Measurements from ENCODE around the gene RAC2. TPM values are rescaled to one million over a fixed set of nuclear protein-coding genes. Genes with fewer than 3 reads are reported as not detected.

Gene RAC2
- total RNA-seq, 1 experiment from 2014 or later, result 50.5 TPM

GRCh38 chr22:37258005-37258752 is 14.1 kb upstream of the RAC2 start:
- Histone ChIP-seq H3K9me2 (replicated peaks; ENCODE audit: low read length) (no peaks in the 10 kb centered on the region), H3K79me2 (ENCODE audit: low read length) (no peaks in the 10 kb centered on the region), H2AFZ (ENCODE audit: low read length) (no peak overlapping the region), H4K20me1 (ENCODE audit: low read length) (no peaks in the 10 kb centered on the region), H3K4me1 (ENCODE audit: insufficient read depth, low read length) (peaks cover 41% of the 10 kb centered on the region), H3K4me2 (ENCODE audit: low read length) (peak overlapping the region; percentile 73), H3K4me3 (ENCODE audit: low read length) (peak overlapping the region; percentile 15; the same call in 1 of the 2 replicates), H3F3A (ENCODE audit: low read length, unreplicated experiment) (no peaks in the 10 kb centered on the region), H3K36me3 (ENCODE audit: low read depth, low read length) (no peaks in the 10 kb centered on the region), H3K27ac (ENCODE audit: low read length) (peak overlapping the region; percentile 72), H3K9ac (ENCODE audit: low read length) (no peak overlapping the region), H3K9me3 (ENCODE audit: low read length) (no peaks in the 10 kb centered on the region), H3K27me3 (ENCODE audit: low read length) (no peaks in the 10 kb centered on the region)
- TF ChIP-seq EZH2phosphoT487 (IDR thresholded peaks at IDR 0.05; ENCODE audit: borderline replicate concordance, low read length) (no peak), CTCF (conservative IDR thresholded peaks at IDR 0.05; ENCODE audit: low read depth, low read length) (no peak; the same call in 1 of the 2 replicates), EZH2 (IDR thresholded peaks at IDR 0.05; ENCODE audit: low read length, unreplicated experiment) (no peak)
- ChIA-PET CTCF (interaction anchor here (1.1 kb wide), 1 partner anchor 14 kb away, joined by 4 read pairs; the partner anchor contains the start of gene RAC2), POLR2A (ENCODE audit: unreplicated experiment) (no interaction called here)
- ATAC-seq (peak; percentile 70), DNase-seq (peak; percentile 48)
- intact Hi-C loops (cut with micrococcal nuclease), result no loop called here
- BruUV-seq (replicated peaks), result no TSS peak

- DNase-seq, result no peak
- Histone ChIP-seq H3F3A (ENCODE audit: low read length, unreplicated experiment) (no peaks in the 10 kb centered on the region), H3K4me3 (ENCODE audit: low read length) (no peak overlapping the region), H3K36me3 (ENCODE audit: low read depth, low read length) (no peaks in the 10 kb centered on the region), H4K20me1 (ENCODE audit: low read length) (no peaks in the 10 kb centered on the region), H3K79me2 (ENCODE audit: low read length) (no peaks in the 10 kb centered on the region), H3K27me3 (ENCODE audit: low read length) (no peaks in the 10 kb centered on the region), H3K4me1 (ENCODE audit: insufficient read depth, low read length) (peaks cover 41% of the 10 kb centered on the region), H3K9me2 (replicated peaks; ENCODE audit: low read length) (no peaks in the 10 kb centered on the region), H2AFZ (ENCODE audit: low read length) (no peak overlapping the region), H3K4me2 (ENCODE audit: low read length) (no peak overlapping the region), H3K9me3 (ENCODE audit: low read length) (no peaks in the 10 kb centered on the region), H3K9ac (ENCODE audit: low read length) (no peak overlapping the region), H3K27ac (ENCODE audit: low read length) (no peak overlapping the region)
- no TSS peak for BruUV-seq (replicated peaks)
- TF ChIP-seq CTCF (conservative IDR thresholded peaks at IDR 0.05; ENCODE audit: low read depth, low read length), result no peak
- TF ChIP-seq EZH2 (IDR thresholded peaks at IDR 0.05; ENCODE audit: low read length, unreplicated experiment), result no peak
- no peak for TF ChIP-seq EZH2phosphoT487 (IDR thresholded peaks at IDR 0.05; ENCODE audit: borderline replicate concordance, low read length)
- POLR2A ChIA-PET (ENCODE audit: unreplicated experiment), result no interaction called here
- intact Hi-C loops (cut with micrococcal nuclease), result no loop called here
- CTCF ChIA-PET, result no interaction called here
- ATAC-seq, result no peak
Measured at GRCh38 chr22:37256075-37256726, 12.1 kb upstream of the RAC2 start.

- H2AFZ ChIP-seq (ENCODE audit: low read length), result no peak overlapping the region
- H4K20me1 ChIP-seq (ENCODE audit: low read length), result no peaks in the 10 kb centered on the region
- H3K79me2 ChIP-seq (ENCODE audit: low read length), result no peaks in the 10 kb centered on the region
- H3K4me2 ChIP-seq (ENCODE audit: low read length), result no peak overlapping the region
- CTCF ChIA-PET, result no interaction called here
- H3K9me3 ChIP-seq (ENCODE audit: low read length), result no peaks in the 10 kb centered on the region
- no peak overlapping the region for H3K9ac ChIP-seq (ENCODE audit: low read length)
- H3K36me3 ChIP-seq (ENCODE audit: low read depth, low read length), result no peaks in the 10 kb centered on the region
- ATAC-seq, result no peak
- peaks cover 39% of the 10 kb centered on the region for H3K4me1 ChIP-seq (ENCODE audit: insufficient read depth, low read length)
- no peak overlapping the region for H3K4me3 ChIP-seq (ENCODE audit: low read length)
- no peak overlapping the region for H3K27ac ChIP-seq (ENCODE audit: low read length)
- no peak for DNase-seq
- intact Hi-C loops (cut with micrococcal nuclease), result no loop called here
- no peaks in the 10 kb centered on the region for H3F3A ChIP-seq (ENCODE audit: low read length, unreplicated experiment)
- H3K27me3 ChIP-seq (ENCODE audit: low read length), result no peaks in the 10 kb centered on the region
- BruUV-seq (replicated peaks), result no TSS peak
- H3K9me2 ChIP-seq (replicated peaks; ENCODE audit: low read length), result no peaks in the 10 kb centered on the region
- no peak for TF ChIP-seq EZH2 (IDR thresholded peaks at IDR 0.05; ENCODE audit: low read length, unreplicated experiment)
- TF ChIP-seq EZH2phosphoT487 (IDR thresholded peaks at IDR 0.05; ENCODE audit: borderline replicate concordance, low read length), result no peak
- no peak for TF ChIP-seq CTCF (conservative IDR thresholded peaks at IDR 0.05; ENCODE audit: low read depth, low read length)
- POLR2A ChIA-PET (ENCODE audit: unreplicated experiment), result no interaction called here
Measured at GRCh38 chr22:37255558-37256006, 11.5 kb upstream of the RAC2 start.
